ENCODE results near the gene RETREG1. TPM values are rescaled to one million over a fixed set of nuclear protein-coding genes. Genes with fewer than 3 reads are reported as not detected.

RETREG1 gene
- total RNA-seq, 1 experiment from 2014 or later, result 5.1 TPM

DNA sequence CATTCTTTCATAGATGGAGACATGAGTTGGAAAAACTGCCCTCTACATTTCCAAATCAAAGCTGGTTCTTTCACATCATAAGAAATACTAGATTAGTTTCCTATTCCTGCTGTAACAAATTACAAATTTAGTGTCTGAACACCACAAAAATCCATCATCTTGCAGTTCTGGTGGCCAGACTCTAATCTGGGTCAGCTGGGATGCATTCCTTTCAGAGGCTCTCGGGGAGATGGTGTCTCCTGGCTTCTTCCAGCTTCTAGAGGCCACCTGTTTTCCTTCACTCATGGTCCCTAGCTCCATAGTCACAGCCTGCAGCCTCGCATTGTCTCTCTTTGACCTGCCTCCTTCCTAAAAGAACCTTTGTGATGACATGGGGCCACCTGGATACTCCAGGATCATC, 65.2 kb downstream of the RETREG1 start:
- Histone ChIP-seq H3K9me3 (ENCODE audit: low read depth, low read length, poor library complexity, severe bottlenecking) (no peaks in the 10 kb centered on the region), H3K4me1 (ENCODE audit: insufficient read depth, low read length, poor library complexity, severe bottlenecking) (peaks cover 11% of the 10 kb centered on the region), H3K36me3 (ENCODE audit: insufficient read depth, low read length, poor library complexity, severe bottlenecking) (no peaks in the 10 kb centered on the region), H3K27ac (ENCODE audit: low read depth, low read length, poor library complexity, severe bottlenecking) (no peak overlapping the region), H3K4me3 (ENCODE audit: low read depth, low read length, poor library complexity, severe bottlenecking) (no peak overlapping the region), H3K27me3 (replicated peaks; ENCODE audit: insufficient read depth, low read depth, low read length, poor library complexity) (no peaks in the 10 kb centered on the region)
- DNase-seq (ENCODE audit: low spot score), result no peak
- ChIA-PET POLR2A (ENCODE audit: low non-redundant PET) (no interaction called here), CTCF (no interaction called here)
- BruUV-seq (replicated peaks), result no TSS peak
- no peak for TF ChIP-seq EZH2 (IDR thresholded peaks at IDR 0.05; ENCODE audit: borderline replicate concordance, low read depth, low read length, poor library complexity, severe bottlenecking)
- TF ChIP-seq, protein P1, sequence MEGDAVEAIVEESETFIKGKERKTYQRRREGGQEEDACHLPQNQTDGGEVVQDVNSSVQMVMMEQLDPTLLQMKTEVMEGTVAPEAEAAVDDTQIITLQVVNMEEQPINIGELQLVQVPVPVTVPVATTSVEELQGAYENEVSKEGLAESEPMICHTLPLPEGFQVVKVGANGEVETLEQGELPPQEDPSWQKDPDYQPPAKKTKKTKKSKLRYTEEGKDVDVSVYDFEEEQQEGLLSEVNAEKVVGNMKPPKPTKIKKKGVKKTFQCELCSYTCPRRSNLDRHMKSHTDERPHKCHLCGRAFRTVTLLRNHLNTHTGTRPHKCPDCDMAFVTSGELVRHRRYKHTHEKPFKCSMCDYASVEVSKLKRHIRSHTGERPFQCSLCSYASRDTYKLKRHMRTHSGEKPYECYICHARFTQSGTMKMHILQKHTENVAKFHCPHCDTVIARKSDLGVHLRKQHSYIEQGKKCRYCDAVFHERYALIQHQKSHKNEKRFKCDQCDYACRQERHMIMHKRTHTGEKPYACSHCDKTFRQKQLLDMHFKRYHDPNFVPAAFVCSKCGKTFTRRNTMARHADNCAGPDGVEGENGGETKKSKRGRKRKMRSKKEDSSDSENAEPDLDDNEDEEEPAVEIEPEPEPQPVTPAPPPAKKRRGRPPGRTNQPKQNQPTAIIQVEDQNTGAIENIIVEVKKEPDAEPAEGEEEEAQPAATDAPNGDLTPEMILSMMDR (conservative IDR thresholded peaks at IDR 0.05; ENCODE audit: low read depth, low read length), result no peak
- intact Hi-C loops (cut with micrococcal nuclease; ENCODE audit: unreplicated experiment), result loop anchor here (5.0 to 10.0 kb wide), 2 partner anchors 207 to 389 kb away; no protein-coding TSS in a partner anchor

- Histone ChIP-seq H3K27ac (ENCODE audit: low read depth, low read length, poor library complexity, severe bottlenecking) (no peak overlapping the region), H3K36me3 (ENCODE audit: insufficient read depth, low read length, poor library complexity, severe bottlenecking) (no peaks in the 10 kb centered on the region), H3K9me3 (ENCODE audit: low read depth, low read length, poor library complexity, severe bottlenecking) (no peaks in the 10 kb centered on the region), H3K4me1 (ENCODE audit: insufficient read depth, low read length, poor library complexity, severe bottlenecking) (peaks cover 11% of the 10 kb centered on the region), H3K4me3 (ENCODE audit: low read depth, low read length, poor library complexity, severe bottlenecking) (no peak overlapping the region), H3K27me3 (replicated peaks; ENCODE audit: insufficient read depth, low read depth, low read length, poor library complexity) (no peaks in the 10 kb centered on the region)
- intact Hi-C loops (cut with micrococcal nuclease; ENCODE audit: unreplicated experiment), result loop anchor here (1.0 to 10.0 kb wide), 3 partner anchors 61 to 388 kb away; no protein-coding TSS in a partner anchor
- CTCF ChIA-PET, result interaction anchor here (0.5 to 0.7 kb wide), 2 partner anchors 43 to 62 kb away, joined by 3 to 5 read pairs; no protein-coding TSS in a partner anchor
- DNase-seq (ENCODE audit: low spot score), result peak; percentile 75
- TF ChIP-seq, protein P1 (conservative IDR thresholded peaks at IDR 0.05; ENCODE audit: low read depth, low read length), result peak; percentile 89
- no peak for TF ChIP-seq EZH2 (IDR thresholded peaks at IDR 0.05; ENCODE audit: borderline replicate concordance, low read depth, low read length, poor library complexity, severe bottlenecking)
- BruUV-seq (replicated peaks), result no TSS peak
- POLR2A ChIA-PET (ENCODE audit: low non-redundant PET), result no interaction called here
Measured at GRCh38 chr5:16550316-16550952, 66.4 kb downstream of the RETREG1 start.

DNA sequence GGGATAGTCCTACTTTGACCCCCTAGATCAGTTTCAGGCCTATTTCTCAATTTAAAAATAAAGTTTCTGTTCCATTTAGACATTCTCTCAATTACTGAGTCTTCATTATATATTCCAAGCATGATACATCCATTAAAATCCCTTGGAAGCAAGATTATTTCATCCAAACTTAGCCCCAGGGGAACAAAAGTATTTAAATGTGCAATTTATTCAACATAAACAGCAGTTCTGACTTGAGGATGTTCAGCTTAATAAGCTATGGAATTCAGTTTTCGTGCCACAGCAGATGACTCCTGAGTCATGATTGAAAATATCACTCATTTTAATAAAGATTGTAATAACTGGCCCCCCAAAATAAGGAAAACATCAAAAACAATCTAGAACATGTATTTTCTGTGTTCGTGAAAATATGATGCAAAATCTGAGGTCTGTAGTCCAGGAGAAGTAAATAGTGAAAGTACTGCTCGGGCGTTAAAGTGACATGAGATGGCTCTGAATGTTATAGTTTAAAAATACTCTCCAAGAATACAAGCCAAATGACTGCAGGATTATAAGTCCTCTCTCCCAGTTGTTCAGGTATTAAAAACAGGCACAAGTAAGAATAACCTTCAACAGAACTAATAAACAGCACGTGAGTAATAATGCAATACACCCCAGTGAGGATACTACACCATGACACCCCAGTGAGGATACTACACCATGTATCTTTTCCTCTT, 67.1 kb downstream of the RETREG1 start:
- DNase-seq (ENCODE audit: low spot score), result no peak
- Histone ChIP-seq H3K27ac (ENCODE audit: low read depth, low read length, poor library complexity, severe bottlenecking) (no peak overlapping the region), H3K27me3 (replicated peaks; ENCODE audit: insufficient read depth, low read depth, low read length, poor library complexity) (no peaks in the 10 kb centered on the region), H3K9me3 (ENCODE audit: low read depth, low read length, poor library complexity, severe bottlenecking) (no peaks in the 10 kb centered on the region), H3K4me1 (ENCODE audit: insufficient read depth, low read length, poor library complexity, severe bottlenecking) (peaks cover 11% of the 10 kb centered on the region), H3K36me3 (ENCODE audit: insufficient read depth, low read length, poor library complexity, severe bottlenecking) (no peaks in the 10 kb centered on the region), H3K4me3 (ENCODE audit: low read depth, low read length, poor library complexity, severe bottlenecking) (peak overlapping the region; percentile 17)
- TF ChIP-seq EZH2 (IDR thresholded peaks at IDR 0.05; ENCODE audit: borderline replicate concordance, low read depth, low read length, poor library complexity, severe bottlenecking), result no peak
- TF ChIP-seq, protein P1 (conservative IDR thresholded peaks at IDR 0.05; ENCODE audit: low read depth, low read length), result no peak
- BruUV-seq (replicated peaks), result no TSS peak
- ChIA-PET POLR2A (ENCODE audit: low non-redundant PET) (no interaction called here), CTCF (interaction anchor here (0.6 to 0.7 kb wide), 2 partner anchors 43 to 61 kb away, joined by 3 to 20 read pairs; no protein-coding TSS in a partner anchor)
- intact Hi-C loops (cut with micrococcal nuclease; ENCODE audit: unreplicated experiment), result loop anchor here (1.0 to 10.0 kb wide), 3 partner anchors 60 to 387 kb away; no protein-coding TSS in a partner anchor
